Body of pancreas (tissue), 4 donors: ENCODE results near the gene THBS2. TPM values are rescaled to one million over a fixed set of nuclear protein-coding genes. Genes with fewer than 3 reads are reported as not detected.

Source experiments
- ATAC-seq: fragments of 150-250 bp; one replicate; pipeline ENCODE4 v1.9.1; 2016
- DNase-seq, 4 donors: peaks; one replicate each; pipeline ENCODE4 v3.0.0-alpha.2; 2019
- H3K27ac ChIP-seq, 4 donors: fragments of 200-600 bp; sonication (generic); 1 replicate in 3 of 4; 2 replicates in 1 of 4; pipeline versions ENCODE4 v1.5.1 to v1.6.1; 2016 to 2019; ENCODE audit warnings: mild to moderate bottlenecking in 1 of 4, mixed read lengths in 1 of 4, moderate library complexity in 1 of 4
- H3K27me3 ChIP-seq, 2 donors: fragments of 200-600 bp; sonication (generic); one replicate each; pipeline ENCODE4 v1.6.0; 2016; ENCODE audit warnings: mild to moderate bottlenecking in 1 of 2
- H3K36me3 ChIP-seq, 2 donors: fragments of 200-600 bp; sonication (generic); replicated peaks in 1 of 2; 2 replicates each; pipeline ENCODE4 v1.5.1; 2016; ENCODE audit warnings: low read depth in 2 of 2; ENCODE audit not compliant: insufficient read depth in 1 of 2
- H3K4me1 ChIP-seq: fragments of 200-600 bp; sonication (generic); one replicate; pipeline ENCODE4 v1.6.0; 2016
- H3K4me3 ChIP-seq, 2 donors: fragments of 200-600 bp; sonication (generic); 1 replicate in 1 of 2; 2 replicates in 1 of 2; pipeline ENCODE4 v1.5.1; 2016 to 2019
- H3K9me3 ChIP-seq, 3 donors: fragments of 200-600 bp; sonication (generic); 1 replicate in 2 of 3; 2 replicates in 1 of 3; pipeline ENCODE4 v1.5.1; 2016
- CTCF ChIP-seq, 7 experiments: fragments of 450-650 bp in 4 of 7; fragments of 200-600 bp in 3 of 7; sonication (generic) in 3 of 7; IDR thresholded peaks; one replicate each; pipeline ENCODE4 v1.5.1; 2016 to 2019; ENCODE audit warnings: antibody characterized with exemption in 7 of 7
- POLR2A ChIP-seq, 3 donors: fragments of 450-650 bp; IDR thresholded peaks; one replicate each; pipeline ENCODE4 v1.6.1; 2016; ENCODE audit warnings: antibody characterized with exemption in 3 of 3, mild to moderate bottlenecking in 2 of 3
- WGBS, 2 donors: methylation state at CpG; one replicate each; pipeline ENCODE4 v1.1.5; 2017; 5-methylcytosine and 5-hydroxymethylcytosine counted together
- intact Hi-C: fragments of 100-400 bp; cut with DNase I; formaldehyde crosslinking; loops from one replicate; pipeline ENCODE4 v1.15.1; 2023
- total RNA-seq, 2 donors: library from RNA; depleted of rRNA; stranded (reverse); fragments of >200 nt; gene quantifications; one replicate each; pipeline ENCODE4 v1.1.0, GENCODE V29; 2016

Gene THBS2
- total RNA-seq, 2 donors from 2014 or later, result 8.9 to 9.6 TPM

GRCh38 chr6:169240591-169241390 lies 12.9 kb downstream of the THBS2 start:
- WGBS, 2 donors, result 75 to 82% methylated on average over 25 to 27 of the region's 28 CpGs

GRCh38 chr6:169240125-169240524 lies 13.5 kb downstream of the THBS2 start:
- no peaks in the 10 kb centered on the region for H3K9me3 ChIP-seq
- H3K27me3 ChIP-seq, result no peaks in the 10 kb centered on the region
- no peaks in the 10 kb centered on the region for H3K4me1 ChIP-seq
- DNase-seq (no peak), ATAC-seq (peak; percentile 33)
- intact Hi-C loops, result no loop called here
- WGBS, 2 donors, result 16 to 23% methylated on average over 11 of the region's 11 CpGs
- H3K4me3 ChIP-seq, result no peak overlapping the region
- TF ChIP-seq CTCF (IDR thresholded peaks at IDR 0.05), result no peak
- no peak for TF ChIP-seq POLR2A (IDR thresholded peaks at IDR 0.05)
- no peaks in the 10 kb centered on the region for H3K36me3 ChIP-seq
- H3K27ac ChIP-seq, result no peak overlapping the region

More at GRCh38 chr6:169240591-169241390, 12.9 kb downstream of the THBS2 start:
- Histone ChIP-seq H3K9me3 (no peaks in the 10 kb centered on the region), H3K27ac (no peak overlapping the region), H3K27me3 (no peaks in the 10 kb centered on the region), H3K36me3 (no peaks in the 10 kb centered on the region), H3K4me3 (no peak overlapping the region), H3K4me1 (no peaks in the 10 kb centered on the region)
- DNase-seq (no peak), ATAC-seq (no peak)
- intact Hi-C loops, result no loop called here
- TF ChIP-seq CTCF (IDR thresholded peaks at IDR 0.05) (no peak), POLR2A (IDR thresholded peaks at IDR 0.05) (no peak)

GRCh38 chr6:169239181-169239580 lies 14.5 kb downstream of the THBS2 start:
- Histone ChIP-seq H3K36me3 (no peaks in the 10 kb centered on the region), H3K4me1 (no peaks in the 10 kb centered on the region), H3K27me3 (no peaks in the 10 kb centered on the region), H3K4me3 (no peak overlapping the region), H3K27ac (no peak overlapping the region), H3K9me3 (no peaks in the 10 kb centered on the region)
- ATAC-seq (no peak), DNase-seq (no peak)
- intact Hi-C loops, result no loop called here
- TF ChIP-seq POLR2A (IDR thresholded peaks at IDR 0.05) (no peak), CTCF (IDR thresholded peaks at IDR 0.05) (no peak)
- WGBS, 2 donors, result 65 to 74% methylated on average over 7 of the region's 7 CpGs

- TF ChIP-seq CTCF (IDR thresholded peaks at IDR 0.05) (no peak), POLR2A (IDR thresholded peaks at IDR 0.05) (no peak)
- no peaks in the 10 kb centered on the region for H3K36me3 ChIP-seq
- H3K27ac ChIP-seq, result no peak overlapping the region
- intact Hi-C loops, result no loop called here
- no peaks in the 10 kb centered on the region for H3K4me1 ChIP-seq
- no peak for DNase-seq
- H3K9me3 ChIP-seq, result no peaks in the 10 kb centered on the region
- 59 to 70% methylated on average over 8 of the region's 8 CpGs for WGBS, 2 donors
- no peaks in the 10 kb centered on the region for H3K27me3 ChIP-seq
- no peak for ATAC-seq
- no peak overlapping the region for H3K4me3 ChIP-seq
Observed at GRCh38 chr6:169238766-169239165, 14.9 kb downstream of the THBS2 start.
